Hepatocyte (in vitro differentiated cells): ENCODE data around the gene FAM110A.

Source experiments
- EZH2 ChIP-seq: fragments of 200-600 bp; sonication (generic); IDR thresholded peaks from 2 replicates; pipeline ENCODE4 v1.6.1; 2016; ENCODE audit warnings: antibody characterized with exemption, mild to moderate bottlenecking, borderline replicate concordance
- EZH2phosphoT487 ChIP-seq: fragments of 200-600 bp; sonication (generic); IDR thresholded peaks from one replicate; pipeline ENCODE4 v1.6.1; 2018; ENCODE audit warnings: antibody characterized with exemption, mild to moderate bottlenecking, low read depth, moderate library complexity; ENCODE audit not compliant: unreplicated experiment, severe bottlenecking
- TF ChIP-seq, protein P1 (sequence below): fragments of 200-600 bp; sonication (generic); IDR thresholded peaks from 2 replicates; pipeline ENCODE4 v1.5.1; 2016; ENCODE audit warnings: antibody characterized with exemption, mild to moderate bottlenecking; ENCODE audit not compliant: poor library complexity

DNA sequence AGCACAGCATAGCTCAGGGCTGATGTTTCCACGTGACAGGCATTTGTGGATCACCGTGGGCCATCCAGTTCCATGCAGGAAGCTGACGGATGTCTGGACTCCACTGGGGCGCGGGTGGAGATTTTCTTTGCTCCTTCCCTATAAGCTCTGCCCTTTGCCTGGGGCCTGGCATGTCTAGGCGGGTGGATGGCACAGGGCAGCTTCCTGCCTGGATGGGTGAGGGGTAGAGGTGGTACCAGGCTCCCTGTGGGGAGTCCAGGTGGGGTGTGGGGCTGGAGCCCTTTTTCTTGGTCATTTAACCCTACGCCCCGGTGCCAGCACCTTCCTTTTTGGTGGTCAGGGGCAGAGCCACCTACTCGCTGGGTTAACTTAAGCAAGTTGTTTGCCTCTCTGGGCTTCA is 10.4 kb downstream of the FAM110A start:
- TF ChIP-seq, protein P1, sequence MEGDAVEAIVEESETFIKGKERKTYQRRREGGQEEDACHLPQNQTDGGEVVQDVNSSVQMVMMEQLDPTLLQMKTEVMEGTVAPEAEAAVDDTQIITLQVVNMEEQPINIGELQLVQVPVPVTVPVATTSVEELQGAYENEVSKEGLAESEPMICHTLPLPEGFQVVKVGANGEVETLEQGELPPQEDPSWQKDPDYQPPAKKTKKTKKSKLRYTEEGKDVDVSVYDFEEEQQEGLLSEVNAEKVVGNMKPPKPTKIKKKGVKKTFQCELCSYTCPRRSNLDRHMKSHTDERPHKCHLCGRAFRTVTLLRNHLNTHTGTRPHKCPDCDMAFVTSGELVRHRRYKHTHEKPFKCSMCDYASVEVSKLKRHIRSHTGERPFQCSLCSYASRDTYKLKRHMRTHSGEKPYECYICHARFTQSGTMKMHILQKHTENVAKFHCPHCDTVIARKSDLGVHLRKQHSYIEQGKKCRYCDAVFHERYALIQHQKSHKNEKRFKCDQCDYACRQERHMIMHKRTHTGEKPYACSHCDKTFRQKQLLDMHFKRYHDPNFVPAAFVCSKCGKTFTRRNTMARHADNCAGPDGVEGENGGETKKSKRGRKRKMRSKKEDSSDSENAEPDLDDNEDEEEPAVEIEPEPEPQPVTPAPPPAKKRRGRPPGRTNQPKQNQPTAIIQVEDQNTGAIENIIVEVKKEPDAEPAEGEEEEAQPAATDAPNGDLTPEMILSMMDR: no peak
- TF ChIP-seq EZH2phosphoT487 (no peak), EZH2 (no peak)
